NCI-H1930 (cell line): ENCODE measurements around the gene ASIP.
A peak's percentile ranks its signal among the peaks of the same experiment; 100 is the strongest.
"Not testable (repeated sequence)": the region's sequence is repeated elsewhere in the genome, so short reads cannot be mapped to it uniquely, and the experiment has no call there.

Source experiments
- DNase-seq, 2 experiments: peaks; one replicate each; lab custom pipeline; 2025; lab: John Stamatoyannopoulos, UW

The ASIP gene

DNA sequence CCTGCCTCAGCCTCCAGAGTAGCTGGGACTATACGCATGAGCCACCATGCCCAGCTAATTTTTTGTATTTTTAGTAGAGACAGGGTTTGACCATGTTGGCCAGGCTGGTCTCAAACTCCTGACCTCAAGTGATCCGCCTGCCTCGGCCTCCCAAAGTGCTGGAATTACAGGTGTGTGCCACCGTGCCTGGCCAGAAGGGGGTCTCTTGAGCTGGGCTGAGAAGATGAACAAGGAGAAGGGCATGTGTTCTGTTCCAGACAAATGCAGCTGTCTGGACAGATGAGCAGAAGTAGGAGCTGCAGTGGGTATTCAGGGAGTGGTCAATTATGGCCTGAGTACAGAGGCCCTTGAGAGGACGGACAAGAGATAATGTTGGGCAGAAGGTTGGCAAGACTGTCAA is 46.3 kb downstream of the ASIP start:
- DNase-seq, result not testable (repeated sequence)

DNA sequence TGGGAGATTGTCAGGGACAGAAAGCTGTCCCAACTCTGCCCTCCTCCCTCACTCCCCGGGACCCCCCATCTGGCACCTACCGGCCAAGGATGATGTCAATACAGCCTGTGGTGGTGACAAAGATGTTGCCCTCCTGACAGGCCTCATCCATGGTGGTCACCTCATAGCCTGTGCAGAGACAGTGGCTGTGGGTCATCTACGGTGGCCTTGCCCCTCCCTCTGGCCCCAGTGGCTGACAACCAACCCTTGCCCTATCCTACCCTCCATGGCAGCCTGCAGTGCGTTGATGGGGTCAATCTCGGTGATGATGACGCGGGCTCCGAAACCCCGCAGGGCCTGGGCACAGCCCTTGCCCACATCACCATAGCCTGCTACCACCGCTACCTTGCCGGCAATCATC is 49.2 kb downstream of the ASIP start:
- DNase-seq, result no peak

GRCh38 chr20:34292496-34292895 is 51.3 kb downstream of the ASIP start:
- no peak for DNase-seq

GRCh38 chr20:34293119-34293518 is 51.9 kb downstream of the ASIP start:
- DNase-seq, result no peak

GRCh38 chr20:34293589-34293988 is 52.4 kb downstream of the ASIP start:
- DNase-seq, result no peak

DNA sequence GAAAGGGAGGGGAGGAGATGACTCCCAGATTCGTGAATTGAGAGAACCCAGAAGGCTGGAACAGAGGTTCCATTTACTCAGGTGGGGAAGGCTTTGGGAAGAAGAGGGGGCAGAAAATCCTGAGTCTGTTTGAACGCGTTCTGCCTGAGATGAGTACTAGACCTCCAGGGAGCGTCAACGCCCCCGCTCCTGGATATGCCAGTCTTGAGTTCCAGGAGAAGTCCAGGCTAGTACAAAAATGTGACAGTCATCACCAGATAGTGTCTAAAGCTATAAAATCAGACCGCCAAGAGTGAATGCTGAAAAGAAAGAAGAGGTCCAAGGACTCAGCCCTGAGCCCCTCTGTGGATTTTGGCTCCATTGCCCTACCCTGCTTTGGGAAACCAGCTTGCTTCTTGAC is 53.3 kb downstream of the ASIP start:
- no peak for DNase-seq

GRCh38 chr20:34295284-34295683 is 54.1 kb downstream of the ASIP start:
- DNase-seq, result no peak

DNA sequence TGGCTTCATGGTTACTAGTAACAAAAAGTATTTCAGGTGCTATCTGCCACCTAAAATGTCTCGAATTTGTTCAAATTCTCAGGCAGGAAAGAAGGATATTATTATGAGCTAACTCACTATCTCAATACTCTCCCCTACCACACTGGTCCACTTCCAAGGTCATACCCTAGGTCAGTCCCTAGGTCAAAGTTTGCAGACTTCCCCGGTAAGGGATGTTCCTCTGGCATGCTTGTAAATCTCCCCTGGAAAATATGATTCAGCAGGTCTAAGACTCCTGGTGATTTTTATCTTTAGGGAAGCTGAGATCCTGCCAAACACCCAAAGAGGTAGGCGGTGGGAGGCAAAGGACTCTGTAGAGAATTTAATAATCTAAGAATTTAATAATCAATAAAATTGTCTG is 55.2 kb downstream of the ASIP start:
- no peak for DNase-seq

DNA sequence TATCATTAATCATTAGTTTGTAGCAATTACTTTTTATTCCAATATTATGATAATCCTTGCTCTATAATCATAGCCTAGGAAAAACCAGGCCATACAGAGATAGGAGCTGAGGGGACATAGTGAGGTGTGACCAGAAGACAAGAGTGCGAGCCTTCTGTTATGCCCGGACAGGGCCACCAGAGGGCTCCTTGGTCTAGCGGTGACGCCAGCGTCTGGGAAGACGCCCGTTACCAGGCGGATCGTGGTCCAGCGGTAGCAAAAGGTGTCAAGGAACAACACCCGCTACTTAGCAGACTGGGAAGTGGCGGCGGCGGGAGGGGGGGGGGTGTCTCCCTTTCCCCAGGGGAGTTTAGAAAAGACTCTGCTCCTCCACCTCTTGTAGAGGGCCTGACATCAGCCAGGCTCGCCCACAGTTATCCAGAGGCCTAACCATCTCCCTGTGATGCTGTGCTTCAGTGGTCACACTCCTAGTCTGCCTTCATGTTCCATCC is 57.1 kb downstream of the ASIP start:
- DNase-seq, result not testable (repeated sequence)

DNA sequence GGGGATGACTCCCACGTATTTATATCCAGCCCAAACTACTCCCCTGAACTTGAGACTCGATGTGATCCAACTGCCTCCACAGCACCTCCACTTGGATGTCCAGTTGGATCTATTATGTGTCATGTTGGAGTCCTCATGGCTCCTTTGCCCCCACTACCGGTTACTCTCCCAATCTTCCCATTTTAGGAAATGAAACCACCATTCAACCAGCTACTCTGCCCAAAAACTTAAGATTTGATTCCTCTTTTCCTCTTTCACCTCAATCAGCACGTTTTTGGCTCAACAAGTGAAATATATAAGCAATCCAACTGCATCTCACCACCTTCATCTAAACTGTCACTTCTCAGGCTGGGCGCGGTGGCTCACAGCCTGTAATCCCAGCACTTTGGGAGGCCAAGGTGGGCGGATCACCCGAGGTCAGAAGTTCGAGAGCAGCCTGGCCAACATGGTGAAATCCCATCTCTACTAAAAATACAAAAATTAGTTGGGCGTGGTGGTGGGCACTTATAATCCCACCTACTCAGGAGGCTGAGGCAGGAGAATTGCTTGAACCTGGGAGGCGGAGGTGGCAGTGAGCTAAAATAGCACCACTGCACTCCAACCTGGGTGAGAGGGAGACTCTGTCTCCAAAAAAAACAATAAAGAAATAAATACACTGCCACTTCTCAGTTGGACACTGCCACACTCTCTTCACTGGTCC is 58.5 kb downstream of the ASIP start:
- no peak for DNase-seq

GRCh38 chr20:34300256-34300806 is 59.1 kb downstream of the ASIP start:
- DNase-seq, result no peak

DNA sequence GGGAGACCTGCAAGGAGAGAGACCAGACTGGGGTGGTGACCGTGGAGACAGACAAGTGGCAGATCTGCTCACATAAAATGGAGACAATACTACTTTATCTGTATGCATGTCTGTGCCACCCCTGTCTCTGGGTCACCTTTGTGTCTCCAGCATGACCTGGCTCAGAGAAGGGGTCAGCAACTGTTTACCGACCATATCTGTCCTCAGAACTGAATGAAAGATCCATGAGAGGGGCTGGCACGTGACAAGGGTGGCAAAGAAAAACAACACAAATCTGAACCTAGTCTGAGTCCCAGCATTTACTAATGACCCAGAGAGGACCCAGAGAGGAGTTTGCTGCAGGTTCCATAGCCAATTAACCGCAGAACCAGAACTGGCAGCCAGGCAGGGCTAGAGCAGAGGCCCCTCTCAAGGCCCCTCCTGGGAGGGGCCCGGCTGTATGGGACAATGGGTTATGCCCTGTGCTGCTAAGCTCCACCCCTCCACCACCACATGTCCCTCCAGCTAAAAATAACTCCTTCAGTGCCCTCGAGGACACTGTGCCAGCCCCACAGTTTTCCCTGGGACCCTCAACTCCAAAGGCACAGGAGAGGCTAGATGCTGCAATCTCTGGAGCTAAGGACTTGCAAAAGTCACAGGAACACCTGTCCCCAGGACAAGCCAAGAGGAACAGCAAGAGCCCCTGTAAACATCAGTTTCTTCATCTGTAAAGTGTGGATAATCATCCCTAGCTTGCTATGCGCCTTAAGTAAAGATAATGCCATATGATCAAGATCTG is 59.8 kb downstream of the ASIP start:
- no peak for DNase-seq

DNA sequence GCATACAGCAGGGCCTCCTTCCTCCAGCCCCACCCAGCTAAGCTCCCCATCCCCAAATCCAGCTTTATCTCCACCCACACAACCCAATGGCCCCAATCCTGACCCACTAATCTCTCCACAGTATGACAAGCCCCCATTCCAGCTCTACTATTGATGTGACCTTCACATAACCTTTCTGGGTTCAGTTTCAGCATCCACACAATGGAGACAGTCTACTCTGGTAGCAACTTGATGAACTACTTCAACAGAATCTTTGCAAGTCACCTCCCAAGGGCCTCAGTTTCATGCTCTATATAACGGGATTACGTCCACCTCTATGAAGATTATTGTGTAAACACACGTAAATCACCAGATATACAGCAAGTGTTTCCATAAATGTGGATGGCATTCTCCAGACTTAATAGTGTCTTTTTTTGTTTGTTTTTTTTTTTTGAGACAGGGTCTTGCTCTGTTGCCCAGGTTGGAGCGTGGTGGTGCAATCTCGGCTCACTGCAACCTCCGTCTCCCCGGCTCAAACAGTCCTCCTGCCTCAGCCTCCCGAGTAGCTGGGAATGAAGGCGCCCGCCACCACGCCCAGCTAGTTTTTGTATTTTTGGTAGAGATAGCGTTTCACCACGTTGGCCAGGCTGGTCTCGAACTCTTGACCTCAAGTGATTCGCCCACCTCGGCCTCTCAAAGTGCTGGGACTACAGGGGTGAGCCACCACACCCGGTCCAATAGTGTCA is 60.5 kb downstream of the ASIP start:
- DNase-seq, result no peak

DNA sequence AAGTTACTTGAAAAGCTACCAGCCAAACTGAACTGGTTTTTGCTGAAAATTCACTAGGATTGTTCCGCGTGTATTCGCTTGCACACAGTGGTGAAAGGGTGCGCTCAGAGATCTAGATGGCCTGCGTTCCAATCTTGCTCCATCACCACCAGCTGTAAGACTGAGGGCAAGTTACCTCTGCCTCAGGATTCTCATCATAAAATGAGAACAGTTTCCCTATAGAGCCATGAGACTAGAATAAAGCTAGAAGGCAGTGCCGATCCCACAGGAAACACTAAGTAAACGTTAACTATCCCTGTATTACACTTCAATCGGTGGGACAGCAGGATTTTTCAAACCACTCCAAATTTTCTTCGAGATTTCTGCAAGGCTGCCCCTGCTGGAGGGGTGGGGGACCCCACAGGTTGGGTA is 61.1 kb downstream of the ASIP start:
- no peak for DNase-seq

DNA sequence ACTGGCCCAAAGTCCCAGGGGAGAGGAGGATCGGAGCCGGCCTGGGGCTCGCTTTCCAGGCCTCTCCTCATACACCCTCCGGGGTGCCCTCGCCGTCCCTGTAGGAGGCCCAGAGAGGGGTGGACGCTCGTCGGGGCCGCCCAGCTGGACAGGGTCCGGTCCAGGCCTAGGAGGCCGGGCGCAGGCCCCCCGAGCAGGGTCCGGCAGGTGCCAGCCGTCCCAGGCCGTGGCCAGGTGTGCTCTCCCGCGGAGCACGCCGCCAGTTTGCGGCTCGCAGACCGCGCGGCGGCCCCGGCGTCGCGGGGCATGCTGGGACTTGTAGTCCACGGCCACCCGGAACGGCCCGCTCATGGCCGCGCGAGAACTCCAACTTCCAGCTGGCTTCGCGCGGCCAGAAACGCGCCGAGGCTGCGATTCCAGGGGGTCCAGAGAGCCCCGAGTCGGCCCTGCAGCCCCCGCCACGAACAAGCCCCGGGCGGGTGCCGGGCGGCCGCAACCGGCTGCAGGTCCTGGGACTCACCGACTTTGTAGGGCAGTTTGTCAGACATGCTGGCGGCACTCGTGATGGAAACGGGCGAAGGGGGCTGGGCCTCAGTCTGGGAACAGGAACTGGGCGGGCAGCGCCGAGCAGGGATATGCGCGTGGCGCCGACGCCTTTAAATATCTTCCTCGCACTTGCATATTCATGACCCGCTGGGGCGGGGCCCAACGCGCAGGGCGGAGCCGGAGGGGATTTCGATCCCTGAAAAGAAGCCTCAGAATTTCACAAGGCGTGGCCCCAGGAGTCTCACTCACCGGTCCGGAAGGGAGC is 61.7 kb downstream of the ASIP start, which contains the start of gene AHCY:
Gene AHCY, minus strand, starts transcription at position 633 of the 811 bp plus-strand sequence. Its CDS starts 85 bp downstream, at position 548.
- DNase-seq, result peak; percentile 94 to 95

DNA sequence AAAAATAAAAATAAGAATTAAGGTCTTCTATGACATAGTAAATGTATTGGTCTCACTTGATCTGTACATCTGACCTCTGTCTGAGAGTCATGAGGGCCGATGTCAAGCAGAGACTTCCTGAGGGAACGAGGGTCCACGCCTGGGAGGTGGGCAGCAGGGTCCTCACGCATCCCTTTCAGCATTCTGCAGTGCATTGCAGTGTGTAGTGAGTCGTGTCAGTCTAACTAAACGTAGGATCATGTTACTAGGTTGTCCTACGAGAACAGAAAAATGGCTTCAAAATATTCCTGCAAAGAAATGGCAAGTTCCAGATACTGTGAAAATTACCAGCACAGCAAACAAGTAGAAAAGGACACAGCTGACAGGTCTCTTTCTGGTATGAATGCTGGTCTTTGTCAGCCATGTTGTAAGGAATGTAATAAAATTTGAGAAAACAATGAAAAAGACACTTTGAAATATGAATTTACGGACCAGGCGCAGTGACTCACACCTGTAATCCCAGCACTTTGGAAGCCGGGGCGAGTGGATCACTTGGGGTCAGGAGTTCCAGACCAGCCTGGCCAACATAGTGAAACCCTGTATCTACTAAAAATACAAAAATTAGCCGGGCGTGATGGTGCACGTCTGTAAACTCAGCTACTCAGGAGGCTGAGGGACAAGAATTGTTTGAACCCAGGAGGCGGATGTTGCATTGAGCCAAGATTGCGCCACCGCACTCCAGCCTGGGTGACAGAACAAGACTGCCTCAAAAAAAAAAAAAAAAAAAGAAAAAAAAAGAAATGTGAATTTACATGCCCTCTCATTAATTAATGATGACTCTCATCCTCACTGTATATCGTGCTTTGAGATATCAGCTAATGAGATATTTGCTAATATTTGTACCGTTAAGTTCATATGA is 64.4 kb downstream of the ASIP start:
- DNase-seq, result no peak

DNA sequence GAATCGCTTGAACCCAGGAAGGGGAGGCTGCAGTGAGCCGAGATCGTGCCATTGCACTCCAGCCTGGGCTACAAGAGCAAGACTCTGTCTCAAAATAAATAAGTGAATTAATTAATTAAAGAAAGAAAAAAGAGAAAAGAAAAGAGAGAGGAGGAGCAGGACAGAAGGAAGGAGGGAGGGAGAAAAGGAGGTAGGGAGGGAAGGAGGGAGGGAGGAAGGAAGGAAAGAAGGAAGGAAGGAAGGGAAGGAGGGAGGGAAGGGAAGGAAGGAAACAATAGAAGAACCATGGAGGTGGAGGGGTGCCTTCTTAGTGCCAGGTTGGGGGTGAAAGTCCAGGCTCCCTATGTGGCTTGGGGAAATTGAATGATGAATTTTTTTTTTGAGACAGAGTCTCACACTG is 68.5 kb downstream of the ASIP start:
- DNase-seq, result no peak

GRCh38 chr20:34310481-34311117 is 69.4 kb downstream of the ASIP start:
- DNase-seq, result no peak

DNA sequence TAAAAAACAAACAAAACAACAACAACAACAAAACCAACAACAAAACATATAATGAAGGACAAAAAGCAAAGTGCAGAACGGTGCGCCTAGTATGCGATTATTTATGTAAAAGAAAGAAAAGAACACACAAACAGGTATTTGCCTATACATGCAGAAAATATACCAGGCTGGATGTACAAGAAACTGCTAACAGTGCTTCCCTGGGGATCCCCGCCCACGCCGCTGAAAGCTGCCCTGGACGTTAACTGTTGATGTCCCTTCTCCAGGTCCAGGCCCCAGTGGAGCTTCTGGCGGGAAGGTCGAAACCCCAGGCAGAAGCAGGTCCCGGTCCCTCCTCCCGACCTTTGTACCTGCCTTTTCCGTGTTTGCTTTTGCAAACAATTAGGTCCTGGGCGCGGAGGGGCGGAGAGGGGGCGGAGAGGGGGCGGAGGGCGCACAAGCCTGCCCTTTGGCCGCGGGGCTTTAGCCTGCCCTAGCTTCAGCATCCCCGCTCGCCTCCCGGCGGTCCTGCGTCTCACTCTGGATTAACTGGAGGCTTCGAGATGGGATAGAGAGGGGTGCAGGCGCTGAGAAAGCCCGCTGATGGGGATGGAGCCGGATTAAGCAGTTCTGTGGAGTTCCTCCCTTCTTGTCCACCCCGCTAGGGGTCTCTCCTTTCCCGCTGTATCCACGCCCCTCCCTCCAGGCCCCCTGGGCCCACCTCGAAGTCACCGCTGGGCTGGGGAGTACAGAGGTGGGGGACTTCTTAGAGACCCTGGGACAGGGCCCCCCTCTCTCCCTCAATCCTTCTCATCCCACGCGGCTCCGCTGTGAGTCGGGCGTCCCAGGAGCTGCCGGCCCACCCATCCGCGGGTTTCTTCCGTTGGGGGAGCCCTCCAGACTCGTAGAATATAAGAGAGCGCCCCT is 70.1 kb downstream of the ASIP start:
- peak; percentile 64 to 76 for DNase-seq
